GM06990 (cell line): Measurements from ENCODE around the gene RBM17.

Experiments used
- DNase-seq: peaks from one replicate; pipeline ENCODE4 v3.0.0-alpha.2; 2011; ENCODE audit not compliant: insufficient read length; ENCODE audit errors: extremely low read depth
- H3K27me3 ChIP-seq: replicated peaks from 2 replicates; pipeline ENCODE4 v1.6.0; 2011; ENCODE audit warnings: low read length; ENCODE audit not compliant: control insufficient read depth, insufficient read depth
- H3K36me3 ChIP-seq: 2 replicates; pipeline ENCODE4 v1.5.1; 2011; ENCODE audit warnings: low read length; ENCODE audit not compliant: control insufficient read depth, insufficient read depth
- H3K4me3 ChIP-seq: replicated peaks from 2 replicates; pipeline ENCODE4 v1.5.1; 2011; ENCODE audit warnings: low read depth, mild to moderate bottlenecking, control low read depth, low read length
- TF ChIP-seq, protein P1 (sequence below): IDR thresholded peaks from 2 replicates; pipeline ENCODE4 v1.5.1; 2011; ENCODE audit warnings: low read length, control low read depth, mild to moderate bottlenecking, inconsistent platforms; ENCODE audit not compliant: insufficient read depth, poor library complexity, severe bottlenecking

Gene RBM17

DNA sequence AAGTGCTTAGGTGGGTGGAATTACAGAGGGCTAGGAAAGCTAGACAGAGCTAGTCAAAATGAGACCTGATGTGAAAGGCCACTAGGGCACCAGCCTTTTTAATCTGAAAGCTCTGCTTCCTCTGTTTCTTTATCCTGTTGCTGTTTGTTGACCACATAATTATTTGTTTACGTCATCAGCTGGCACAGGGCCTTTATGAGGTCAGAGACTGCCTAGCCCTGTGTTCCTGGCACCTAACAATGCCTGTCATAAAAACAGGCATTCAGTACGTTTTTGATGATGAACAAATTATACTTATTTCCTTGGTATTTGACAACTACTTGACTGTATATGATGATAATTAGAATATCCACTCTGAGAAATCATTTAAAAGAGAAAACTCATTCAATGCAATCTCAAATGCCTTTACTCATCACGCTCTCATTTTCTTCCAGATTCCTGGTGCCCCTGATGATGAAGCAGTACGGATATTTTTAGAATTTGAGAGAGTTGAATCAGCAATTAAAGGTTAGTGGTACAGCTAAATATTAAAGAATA is 26.0 kb downstream of the RBM17 start:
- peaks cover 19% of the 10 kb centered on the region for H3K36me3 ChIP-seq

DNA sequence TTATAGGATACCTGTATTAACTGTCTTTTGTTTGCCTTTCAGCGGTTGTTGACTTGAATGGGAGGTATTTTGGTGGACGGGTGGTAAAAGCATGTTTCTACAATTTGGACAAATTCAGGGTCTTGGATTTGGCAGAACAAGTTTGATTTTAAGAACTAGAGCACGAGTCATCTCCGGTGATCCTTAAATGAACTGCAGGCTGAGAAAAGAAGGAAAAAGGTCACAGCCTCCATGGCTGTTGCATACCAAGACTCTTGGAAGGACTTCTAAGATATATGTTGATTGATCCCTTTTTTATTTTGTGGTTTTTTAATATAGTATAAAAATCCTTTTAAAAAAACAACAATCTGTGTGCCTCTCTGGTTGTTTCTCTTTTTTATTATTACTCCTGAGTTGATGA is 26.6 kb downstream of the RBM17 start:
- H3K4me3 ChIP-seq: no peak overlapping the region
- no peaks in the 10 kb centered on the region for H3K27me3 ChIP-seq
- DNase-seq: no peak
- TF ChIP-seq, protein P1, sequence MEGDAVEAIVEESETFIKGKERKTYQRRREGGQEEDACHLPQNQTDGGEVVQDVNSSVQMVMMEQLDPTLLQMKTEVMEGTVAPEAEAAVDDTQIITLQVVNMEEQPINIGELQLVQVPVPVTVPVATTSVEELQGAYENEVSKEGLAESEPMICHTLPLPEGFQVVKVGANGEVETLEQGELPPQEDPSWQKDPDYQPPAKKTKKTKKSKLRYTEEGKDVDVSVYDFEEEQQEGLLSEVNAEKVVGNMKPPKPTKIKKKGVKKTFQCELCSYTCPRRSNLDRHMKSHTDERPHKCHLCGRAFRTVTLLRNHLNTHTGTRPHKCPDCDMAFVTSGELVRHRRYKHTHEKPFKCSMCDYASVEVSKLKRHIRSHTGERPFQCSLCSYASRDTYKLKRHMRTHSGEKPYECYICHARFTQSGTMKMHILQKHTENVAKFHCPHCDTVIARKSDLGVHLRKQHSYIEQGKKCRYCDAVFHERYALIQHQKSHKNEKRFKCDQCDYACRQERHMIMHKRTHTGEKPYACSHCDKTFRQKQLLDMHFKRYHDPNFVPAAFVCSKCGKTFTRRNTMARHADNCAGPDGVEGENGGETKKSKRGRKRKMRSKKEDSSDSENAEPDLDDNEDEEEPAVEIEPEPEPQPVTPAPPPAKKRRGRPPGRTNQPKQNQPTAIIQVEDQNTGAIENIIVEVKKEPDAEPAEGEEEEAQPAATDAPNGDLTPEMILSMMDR: no peak
- H3K36me3 ChIP-seq: peaks cover 13% of the 10 kb centered on the region

More for the DNA sequence above, 26.0 kb downstream of the RBM17 start:
- TF ChIP-seq, protein P1: no peak
- no peak overlapping the region for H3K4me3 ChIP-seq
- no peaks in the 10 kb centered on the region for H3K27me3 ChIP-seq
- no peak for DNase-seq

DNA sequence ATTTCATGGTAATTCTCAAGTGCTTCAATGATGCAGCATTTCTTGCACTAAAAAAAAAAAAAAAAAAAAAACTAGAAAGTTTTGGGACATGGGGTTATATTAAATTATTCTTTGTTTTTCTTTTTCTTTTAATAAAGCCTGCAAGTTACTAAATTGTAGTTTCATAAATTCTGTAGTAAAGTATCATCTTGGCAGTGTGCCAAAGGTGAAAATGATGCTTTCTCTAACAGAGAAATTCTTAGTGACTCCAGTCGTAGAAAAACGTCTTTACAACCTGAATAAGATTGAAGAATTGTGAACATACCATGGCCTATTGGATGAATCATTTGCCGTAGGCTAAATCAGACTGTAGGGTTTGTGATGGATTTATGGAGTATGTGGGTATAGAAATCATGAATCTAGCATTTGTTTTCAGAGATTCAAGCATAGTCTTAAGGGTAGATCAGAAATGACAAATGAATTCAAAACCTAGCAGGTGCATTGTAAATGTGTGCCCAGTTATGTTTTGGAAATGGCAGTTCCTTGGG is 27.1 kb downstream of the RBM17 start:
- TF ChIP-seq, protein P1: no peak
- Histone ChIP-seq H3K36me3 (peaks cover 9% of the 10 kb centered on the region), H3K27me3 (no peaks in the 10 kb centered on the region), H3K4me3 (no peak overlapping the region)
- no peak for DNase-seq

DNA sequence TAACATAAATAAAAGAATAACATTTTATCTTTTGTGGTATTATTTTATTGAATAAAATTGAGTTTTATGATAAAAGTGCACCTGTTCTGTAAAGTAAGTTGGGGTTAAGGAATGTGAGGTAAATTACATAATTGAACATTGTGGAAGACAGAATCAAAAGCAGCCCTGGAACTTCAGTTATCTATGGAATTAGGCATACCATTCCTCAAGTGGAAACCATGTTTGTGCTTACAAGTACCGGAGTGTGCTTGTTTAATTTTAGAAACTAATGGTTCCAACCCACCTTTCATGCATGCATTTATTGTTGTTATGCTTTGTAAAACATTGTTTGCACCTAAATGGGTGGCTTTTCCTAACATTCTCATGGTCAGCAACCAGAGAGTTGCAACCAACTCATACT is 28.0 kb downstream of the RBM17 start:
- no peak overlapping the region for H3K4me3 ChIP-seq
- peaks cover 7% of the 10 kb centered on the region for H3K36me3 ChIP-seq
- TF ChIP-seq, protein P1: no peak
- no peak for DNase-seq
- H3K27me3 ChIP-seq: no peaks in the 10 kb centered on the region

DNA sequence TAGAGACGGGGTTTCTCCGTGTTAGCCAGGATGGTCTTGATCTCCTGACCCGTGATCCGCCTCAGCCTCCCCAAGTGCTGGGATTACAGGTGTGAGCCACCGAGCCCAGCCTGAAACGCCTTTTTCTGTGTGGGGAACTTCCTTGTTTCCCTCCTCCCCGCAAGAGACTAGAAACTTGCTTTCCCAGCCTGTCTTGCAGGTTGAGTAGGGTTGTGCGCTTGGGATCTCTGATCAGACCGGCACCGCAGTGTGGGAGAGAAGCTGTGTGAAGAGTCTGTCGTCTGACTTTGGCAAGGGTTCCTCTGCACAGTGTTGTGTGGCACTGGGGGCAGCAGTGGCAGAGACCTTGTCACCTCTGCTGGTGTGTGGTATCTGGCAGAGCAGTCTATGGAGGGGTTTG is 28.9 kb downstream of the RBM17 start:
- Histone ChIP-seq H3K36me3 (peaks cover 2% of the 10 kb centered on the region), H3K4me3 (no peak overlapping the region), H3K27me3 (no peaks in the 10 kb centered on the region)
- TF ChIP-seq, protein P1: no peak
- no peak for DNase-seq

DNA sequence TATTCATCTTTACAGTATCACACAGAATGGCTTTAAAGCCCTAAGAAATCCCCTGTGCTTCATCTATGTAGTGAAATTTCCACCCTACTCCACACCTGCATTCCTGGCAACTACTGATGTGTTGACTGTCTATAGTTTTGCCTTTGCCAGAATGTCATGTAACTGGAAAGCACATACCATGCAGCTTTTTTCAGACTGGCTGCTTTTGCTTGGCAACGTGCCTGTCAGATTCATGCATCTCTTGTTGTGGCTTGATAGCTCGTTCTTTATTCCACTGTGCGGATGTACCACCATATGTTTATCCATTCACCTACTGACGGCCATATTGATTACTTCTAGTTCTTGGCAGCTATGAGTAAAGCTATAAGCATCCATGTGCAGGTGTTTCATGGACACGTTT is 30.6 kb downstream of the RBM17 start:
- no peaks in the 10 kb centered on the region; the same call in 1 of the 2 replicates for H3K36me3 ChIP-seq
- no peak for DNase-seq
- TF ChIP-seq, protein P1: no peak

More for the DNA sequence above, 30.6 kb downstream of the RBM17 start:
- Histone ChIP-seq H3K4me3 (no peak overlapping the region), H3K27me3 (no peaks in the 10 kb centered on the region)
